Panc1 (cell line): Measurements from ENCODE around the gene CREB5. TPM values are rescaled to one million over a fixed set of nuclear protein-coding genes. Genes with fewer than 3 reads are reported as not detected.

Experiments used
- ATAC-seq: fragments of 200-7000 bp; cut with Tn5 transposase; 2 replicates; pipeline ENCODE4 v1.9.1; 2020; ENCODE audit warnings: mild to moderate bottlenecking, moderate library complexity
- BruUV-seq: library from RNA; stranded (reverse); fragments of 400-500 nt; replicated peaks from 2 replicates; lab custom pipeline; 2021; lab: Mats Ljungman, UMichigan
- CTCF ChIA-PET: fragments of 300-600 bp; sonication (Branson Sonifier 250); formaldehyde crosslinking; loops from one replicate; lab custom pipeline; 2022; ENCODE audit warnings: antibody characterized with exemption; lab: Charles Lee
- POLR2A ChIA-PET: fragments of 300-600 bp; sonication (Branson Sonifier 250); formaldehyde crosslinking; loops from one replicate; lab custom pipeline; 2022; ENCODE audit warnings: antibody characterized with exemption; lab: Charles Lee
- DNase-seq: peaks from one replicate; pipeline ENCODE4 v3.0.0-alpha.2; 2010; ENCODE audit warnings: low read depth, low spot score
- H3K27ac ChIP-seq: 2 replicates; pipeline ENCODE4 v1.5.1; 2011; ENCODE audit warnings: mild to moderate bottlenecking, low read length, inconsistent platforms
- H3K27me3 ChIP-seq: fragments of 200-500 bp; sonication (Bioruptor generic); 2 replicates; pipeline ENCODE4 v1.6.0; 2014; ENCODE audit warnings: low read length, inconsistent platforms; ENCODE audit not compliant: control insufficient read depth, insufficient read depth
- H3K36me3 ChIP-seq: fragments of 200-500 bp; sonication (Bioruptor generic); 2 replicates; pipeline ENCODE4 v1.5.1; 2014; ENCODE audit warnings: inconsistent platforms, mild to moderate bottlenecking, low read length, moderate library complexity; ENCODE audit not compliant: control insufficient read depth, insufficient read depth
- H3K4me1 ChIP-seq: 2 replicates; pipeline ENCODE4 v1.5.1; 2011; ENCODE audit warnings: inconsistent platforms, mild to moderate bottlenecking, low read length, moderate library complexity; ENCODE audit not compliant: control insufficient read depth, insufficient read depth
- H3K4me3 ChIP-seq, 2 experiments: 2 replicates each; pipeline ENCODE4 v1.5.1; 2011 to 2012; ENCODE audit warnings: low read depth in 2 of 2, low read length in 2 of 2, mild to moderate bottlenecking in 2 of 2, inconsistent platforms in 1 of 2, moderate library complexity in 1 of 2
- H3K9me3 ChIP-seq: fragments of 200-500 bp; sonication (Bioruptor generic); 2 replicates; pipeline ENCODE4 v1.5.1; 2014; ENCODE audit warnings: low read depth, mild to moderate bottlenecking, inconsistent platforms, low read length, moderate library complexity; ENCODE audit not compliant: control insufficient read depth, insufficient read depth
- CTCF ChIP-seq: fragments of 450-650 bp; IDR thresholded peaks from 2 replicates; pipeline ENCODE4 v1.5.1; 2017; ENCODE audit warnings: mild to moderate bottlenecking
- POLR2AphosphoS5 ChIP-seq: IDR thresholded peaks from 2 replicates; pipeline ENCODE4 v1.6.1; 2012; ENCODE audit warnings: mild to moderate bottlenecking, low read depth, low read length, moderate library complexity
- REST ChIP-seq, 2 experiments: IDR thresholded peaks; 2 replicates each; pipeline ENCODE4 v1.6.1; 2011 to 2012; ENCODE audit warnings: low read depth in 2 of 2, control low read depth in 1 of 2, low read length in 1 of 2, mild to moderate bottlenecking in 1 of 2, moderate library complexity in 1 of 2; ENCODE audit not compliant: insufficient read depth in 1 of 2
- SIN3A ChIP-seq: IDR thresholded peaks from 2 replicates; pipeline ENCODE4 v1.6.1; 2012; ENCODE audit warnings: low read depth, mild to moderate bottlenecking, low read length, moderate library complexity, borderline replicate concordance; ENCODE audit not compliant: insufficient read depth
- TCF7L2 ChIP-seq: IDR thresholded peaks from 2 replicates; pipeline ENCODE4 v1.6.1; 2011; ENCODE audit warnings: mild to moderate bottlenecking, low read depth, low read length, inconsistent platforms
- in situ Hi-C: cut with HindIII; loops from 2 replicates; pipeline ENCODE4 v1.10.0; 2016; ENCODE audit warnings: low sequenced_read_pairs, low pct_unique_long_range_greater_than_20kb
- intact Hi-C: fragments of 100-400 bp; cut with micrococcal nuclease; formaldehyde crosslinking; loops from one replicate; pipeline ENCODE4 v1.10.0; 2022; ENCODE audit not compliant: unreplicated experiment
- total RNA-seq: library from RNA; stranded (reverse); gene quantifications from one replicate; pipeline ENCODE4 v1.2.1, GENCODE V29; 2021; ENCODE audit not compliant: unreplicated experiment

Gene CREB5
- total RNA-seq, 1 experiment from 2014 or later = 3.1 TPM

- intact Hi-C loops (no loop called here), in situ Hi-C loops (no loop called here)
- no peaks in the 10 kb centered on the region for H3K36me3 ChIP-seq
- peaks cover 2% of the 10 kb centered on the region for H3K27me3 ChIP-seq
- H3K27ac ChIP-seq = no peak overlapping the region
- no peak for DNase-seq
- ATAC-seq = no peak
- H3K4me3 ChIP-seq = no peak overlapping the region
- CTCF ChIA-PET = no interaction called here
- POLR2A ChIA-PET = no interaction called here
- TF ChIP-seq SIN3A (no peak), CTCF (no peak), TCF7L2 (no peak), REST (IDR thresholded peaks at IDR 0.05; ENCODE audit: insufficient read depth in 1 of 2, low read depth in 2 of 2, low read length in 1 of 2) (no peak), POLR2AphosphoS5 (no peak)
- H3K9me3 ChIP-seq = no peaks in the 10 kb centered on the region
- H3K4me1 ChIP-seq = no peaks in the 10 kb centered on the region
- BruUV-seq = no TSS peak
These were observed 169.0 kb downstream of the CREB5 start for GRCh38 chr7:28581351-28581750.

GRCh38 chr7:28582226-28582625, 169.9 kb downstream of the CREB5 start:
- H3K27me3 ChIP-seq = peaks cover 2% of the 10 kb centered on the region
- CTCF ChIA-PET = no interaction called here

GRCh38 chr7:28584235-28584634, 171.9 kb downstream of the CREB5 start:
- TF ChIP-seq TCF7L2 (no peak), SIN3A (no peak), POLR2AphosphoS5 (no peak), REST (IDR thresholded peaks at IDR 0.05; ENCODE audit: insufficient read depth in 1 of 2, low read depth in 2 of 2, low read length in 1 of 2) (no peak), CTCF (no peak)
- intact Hi-C loops = no loop called here
- CTCF ChIA-PET = no interaction called here

More at GRCh38 chr7:28582226-28582625, 169.9 kb downstream of the CREB5 start:
- Histone ChIP-seq H3K36me3 (no peaks in the 10 kb centered on the region), H3K27ac (no peak overlapping the region), H3K4me1 (no peaks in the 10 kb centered on the region), H3K4me3 (no peak overlapping the region), H3K9me3 (no peaks in the 10 kb centered on the region)
- no peak for TF ChIP-seq TCF7L2
- no TSS peak for BruUV-seq
- POLR2A ChIA-PET = no interaction called here
- intact Hi-C loops = no loop called here
- ATAC-seq = no peak
- in situ Hi-C loops = no loop called here
- no peak for DNase-seq

More at GRCh38 chr7:28584235-28584634, 171.9 kb downstream of the CREB5 start:
- H3K27ac ChIP-seq = no peak overlapping the region
- no peak for DNase-seq
- POLR2A ChIA-PET = no interaction called here
- peaks cover 2% of the 10 kb centered on the region for H3K27me3 ChIP-seq
- no TSS peak for BruUV-seq
- no peak for ATAC-seq
- in situ Hi-C loops = no loop called here
- H3K4me1 ChIP-seq = no peaks in the 10 kb centered on the region
- H3K36me3 ChIP-seq = no peaks in the 10 kb centered on the region
- no peaks in the 10 kb centered on the region for H3K9me3 ChIP-seq
- no peak overlapping the region for H3K4me3 ChIP-seq
